Esophagus (tissue), 2 donors: Measurements from ENCODE around the gene KLHL20. TPM values are rescaled to one million over a fixed set of nuclear protein-coding genes. Genes with fewer than 3 reads are reported as not detected.
A peak's percentile ranks its signal among the peaks of the same experiment; 100 is the strongest.
"Not testable (repeated sequence)": the region's sequence is repeated elsewhere in the genome, so short reads cannot be mapped to it uniquely, and the experiment has no call there.

ENCODE experiments used
- H3K27ac ChIP-seq, 2 donors: one replicate each; pipeline ENCODE4 v1.5.1; 2013; ENCODE audit warnings: low read depth in 2 of 2, mild to moderate bottlenecking in 2 of 2, inconsistent platforms in 1 of 2, low read length in 1 of 2, moderate library complexity in 1 of 2
- H3K27me3 ChIP-seq, 2 donors: one replicate each; pipeline ENCODE4 v1.6.1; 2013; ENCODE audit warnings: low read length in 2 of 2, control low read depth in 1 of 2, mild to moderate bottlenecking in 1 of 2; ENCODE audit not compliant: insufficient read depth in 2 of 2, control insufficient read depth in 1 of 2
- H3K36me3 ChIP-seq, 2 donors: one replicate each; pipeline ENCODE4 v1.6.1; 2013; ENCODE audit warnings: low read length in 1 of 2; ENCODE audit not compliant: control insufficient read depth in 2 of 2, insufficient read depth in 2 of 2
- H3K4me1 ChIP-seq, 2 donors: one replicate each; pipeline ENCODE4 v1.6.1; 2013; ENCODE audit warnings: low read length in 1 of 2; ENCODE audit not compliant: control insufficient read depth in 2 of 2, insufficient read depth in 2 of 2
- H3K4me3 ChIP-seq, 2 donors: one replicate each; pipeline ENCODE4 v1.5.1; 2013; ENCODE audit warnings: low read length in 2 of 2, mild to moderate bottlenecking in 2 of 2, low read depth in 1 of 2, moderate library complexity in 1 of 2
- H3K9me3 ChIP-seq, 2 donors: one replicate each; pipeline ENCODE4 v1.6.1; 2013; ENCODE audit warnings: mild to moderate bottlenecking in 2 of 2, low read depth in 1 of 2, low read length in 1 of 2, moderate library complexity in 1 of 2; ENCODE audit not compliant: control insufficient read depth in 2 of 2, insufficient read depth in 1 of 2
- WGBS, 2 donors: extraction: QIAGEN DNeasy Blood & Tissue Kit; methylation state at CpG; one replicate each; pipeline ENCODE4 v1.1.7; 2013; 5-methylcytosine and 5-hydroxymethylcytosine counted together
- polyA plus RNA-seq, 2 donors: library from polyadenylated mRNA; stranded (reverse); fragments of 200-250 nt; gene quantifications; one replicate each; pipeline ENCODE4 v1.2.3, GENCODE V29; 2013
- donor health status: healthy with polysubstance abuse.
- donor health status: Bipolar disorder and iron deficiency.

The KLHL20 gene
- polyA plus RNA-seq, 2 donors: 3.8 to 8.2 TPM

DNA sequence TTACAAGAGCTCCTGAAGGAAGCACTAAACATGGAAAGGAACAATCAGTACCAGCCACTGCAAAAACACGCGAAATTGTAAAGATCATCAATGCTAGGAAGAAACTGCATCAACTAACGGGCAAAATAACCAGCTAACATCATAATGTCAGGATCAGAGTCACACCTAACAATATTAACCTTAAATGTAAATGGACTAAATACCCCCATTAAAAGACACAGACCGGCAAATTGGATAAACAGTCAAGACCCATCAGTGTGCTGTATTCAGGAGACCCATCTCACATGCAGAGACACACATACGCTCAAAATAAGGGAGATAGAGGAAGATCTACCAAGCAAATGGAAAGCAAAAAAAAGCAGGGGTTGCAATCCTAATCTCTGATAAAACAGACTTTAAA is 98.9 kb downstream of the KLHL20 start:
- not testable (repeated sequence) for H3K27me3 ChIP-seq, H3K27ac ChIP-seq, H3K4me1 ChIP-seq, H3K36me3 ChIP-seq, H3K4me3 ChIP-seq, H3K9me3 ChIP-seq
- WGBS, 2 donors: 96 to 99% methylated on average over 5 of the region's 5 CpGs

DNA sequence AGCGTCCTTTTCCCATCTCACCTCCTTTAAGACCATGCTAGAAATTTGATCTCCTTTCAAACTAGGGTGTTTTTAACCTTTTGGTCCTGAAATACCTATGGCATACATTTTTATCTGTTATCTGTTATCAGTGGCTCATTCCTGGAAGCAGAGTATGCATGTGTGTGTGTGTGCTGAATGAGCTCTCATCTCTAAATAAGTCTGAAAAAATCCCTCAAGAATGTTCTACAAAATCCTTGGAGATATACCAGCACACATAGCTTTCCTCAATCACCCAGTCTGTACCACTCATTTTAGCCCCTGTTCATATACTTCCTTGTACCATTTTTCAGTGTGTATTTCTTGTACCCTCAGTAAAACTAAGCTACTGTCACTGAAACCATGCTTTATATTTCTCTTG is 103.7 kb downstream of the KLHL20 start:
- Histone ChIP-seq H3K27me3 (no peaks in the 10 kb centered on the region), H3K27ac (no peak overlapping the region), H3K36me3 (no peaks in the 10 kb centered on the region), H3K4me3 (no peak overlapping the region), H3K4me1 (no peaks in the 10 kb centered on the region), H3K9me3 (no peaks in the 10 kb centered on the region)
- 90 to 92% methylated on average over 1 of the region's 1 CpG for WGBS, 2 donors

DNA sequence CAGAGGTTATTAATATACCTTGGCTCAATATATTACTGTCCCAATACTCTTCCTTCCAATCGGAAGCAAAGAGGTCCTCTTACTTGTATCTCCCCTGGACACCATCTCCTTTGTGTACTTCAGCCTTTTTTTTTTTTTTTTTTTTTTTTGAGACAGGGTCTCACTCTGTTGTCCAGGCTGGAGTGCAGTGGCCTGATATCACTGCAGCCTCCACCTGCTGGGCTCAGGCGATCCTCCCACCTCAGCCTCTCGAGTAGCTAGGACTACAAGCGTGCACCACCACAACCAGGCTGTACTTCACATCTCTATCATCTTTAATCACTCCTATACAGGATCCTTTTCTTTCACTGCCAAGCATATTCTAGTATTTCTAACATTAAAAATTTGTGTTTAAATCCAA is 106.9 kb downstream of the KLHL20 start:
- Histone ChIP-seq H3K27me3 (no peaks in the 10 kb centered on the region), H3K4me3 (no peak overlapping the region), H3K36me3 (no peaks in the 10 kb centered on the region), H3K27ac (no peak overlapping the region), H3K4me1 (no peaks in the 10 kb centered on the region), H3K9me3 (no peaks in the 10 kb centered on the region)
- 96% methylated on average over 4 of the region's 4 CpGs for WGBS, 2 donors

DNA sequence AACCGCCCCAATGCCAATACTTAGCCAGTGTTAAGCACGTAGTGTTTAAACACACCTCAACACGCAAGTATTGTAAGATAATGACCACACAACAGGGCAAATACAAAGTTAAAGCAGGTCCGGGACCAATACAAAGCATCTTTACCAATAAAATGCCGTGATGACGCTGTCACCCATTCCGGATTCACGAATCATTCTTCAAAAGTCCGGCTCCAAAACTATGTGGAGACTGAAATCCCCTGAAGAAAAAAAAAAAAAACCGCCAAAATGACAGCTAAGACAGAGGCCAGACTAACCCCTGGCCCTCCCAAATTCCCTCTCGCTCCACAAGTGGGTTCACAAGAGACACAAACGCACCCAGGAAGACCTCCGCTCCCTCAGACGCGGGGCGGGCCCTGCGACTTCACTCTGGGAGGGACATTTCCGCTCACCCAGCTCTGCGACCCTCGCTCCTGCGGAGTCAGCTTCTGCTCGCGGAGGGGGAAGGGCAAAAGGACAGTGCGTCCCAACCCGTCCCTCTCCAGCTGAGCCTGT is 109.1 kb downstream of the KLHL20 start:
- no peaks in the 10 kb centered on the region for H3K4me1 ChIP-seq
- peak overlapping the region; percentile 89 to 98 for H3K27ac ChIP-seq
- no peaks in the 10 kb centered on the region for H3K9me3 ChIP-seq
- WGBS, 2 donors: 0 to 1% methylated on average over 25 of the region's 25 CpGs
- no peaks in the 10 kb centered on the region for H3K36me3 ChIP-seq
- no peaks in the 10 kb centered on the region for H3K27me3 ChIP-seq
- H3K4me3 ChIP-seq: peak overlapping the region; percentile 71 to 97

DNA sequence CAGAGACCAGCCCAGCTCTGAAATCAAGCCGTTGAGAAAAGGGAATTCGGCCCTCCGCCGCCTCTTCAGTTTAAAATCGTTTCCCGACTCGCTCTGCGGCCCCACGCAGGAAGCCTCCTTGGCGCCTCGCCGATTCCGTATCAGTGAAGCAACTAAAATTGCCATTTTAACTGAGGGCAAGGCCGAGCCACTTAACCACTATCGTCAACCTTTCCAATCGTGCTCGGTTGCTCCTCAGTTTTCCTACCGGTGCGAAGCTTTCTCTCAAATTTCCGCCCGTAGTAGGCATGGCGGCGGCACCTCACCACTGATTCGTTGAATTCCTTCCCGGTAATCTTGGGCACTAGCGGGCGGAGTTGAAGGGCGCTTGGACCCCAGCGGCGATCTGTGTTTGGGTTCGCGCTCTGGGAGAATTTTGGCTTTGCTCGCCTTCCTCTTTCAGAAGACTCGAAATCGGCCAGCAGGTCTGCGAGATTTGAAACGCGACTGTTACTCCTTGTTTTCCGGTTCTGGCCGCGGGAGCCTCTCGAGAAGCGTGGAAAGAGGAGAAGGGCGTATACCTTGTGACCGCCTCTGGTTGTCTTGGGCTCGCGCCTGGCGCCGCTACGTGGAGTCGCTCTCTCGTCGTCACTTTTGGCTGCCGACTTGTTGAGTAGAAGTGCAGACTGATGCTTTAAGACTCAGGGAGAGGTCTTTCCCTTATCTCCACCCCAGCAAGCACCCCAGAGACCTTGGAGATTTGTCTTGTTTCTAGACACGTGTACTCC is 109.7 kb downstream of the KLHL20 start, which contains the start of the genes CENPL and DARS2:
TSS of gene CENPL (minus strand) at position 569 of the 767 bp plus-strand sequence. CDS start 13,584 bp downstream, outside the sequence.
TSS of gene DARS2 (plus strand) at position 359 of the 767 bp plus-strand sequence. CDS start 557 bp downstream, outside the sequence.
- H3K36me3 ChIP-seq: no peaks in the 10 kb centered on the region
- no peaks in the 10 kb centered on the region for H3K27me3 ChIP-seq
- peak within 1 kb of the TSS; percentile 71 to 97 for H3K4me3 ChIP-seq
- no peaks in the 10 kb centered on the region for H3K4me1 ChIP-seq
- WGBS, 2 donors: 0% methylated on average over 55 of the region's 55 CpGs
- H3K9me3 ChIP-seq: no peaks in the 10 kb centered on the region
- peak within 1 kb of the TSS; percentile 89 to 98 for H3K27ac ChIP-seq

DNA sequence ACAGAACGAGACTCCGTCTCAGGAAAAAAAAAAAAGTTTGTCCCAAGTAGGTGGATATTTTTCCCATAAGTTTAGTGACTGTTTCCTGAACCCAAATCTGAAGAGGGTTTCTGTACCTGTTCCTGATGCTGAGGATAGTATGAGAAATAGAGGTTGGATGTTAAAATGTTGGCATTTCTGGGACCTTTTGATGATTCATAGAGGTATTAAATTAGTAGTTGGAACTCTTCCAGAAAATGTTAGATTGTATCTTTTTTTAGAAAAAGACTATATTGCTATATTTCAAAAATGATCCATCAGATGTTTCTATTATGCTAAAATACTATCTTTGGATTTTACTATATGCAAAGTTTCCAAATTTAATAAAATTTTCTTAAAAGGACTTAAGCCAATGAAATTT is 112.8 kb downstream of the KLHL20 start:
- H3K27ac ChIP-seq: no peak overlapping the region
- WGBS, 2 donors: 87 to 89% methylated on average over 2 of the region's 2 CpGs
- no peak overlapping the region for H3K4me3 ChIP-seq
- no peaks in the 10 kb centered on the region for H3K4me1 ChIP-seq
- H3K27me3 ChIP-seq: no peaks in the 10 kb centered on the region
- H3K9me3 ChIP-seq: no peaks in the 10 kb centered on the region
- no peaks in the 10 kb centered on the region for H3K36me3 ChIP-seq

DNA sequence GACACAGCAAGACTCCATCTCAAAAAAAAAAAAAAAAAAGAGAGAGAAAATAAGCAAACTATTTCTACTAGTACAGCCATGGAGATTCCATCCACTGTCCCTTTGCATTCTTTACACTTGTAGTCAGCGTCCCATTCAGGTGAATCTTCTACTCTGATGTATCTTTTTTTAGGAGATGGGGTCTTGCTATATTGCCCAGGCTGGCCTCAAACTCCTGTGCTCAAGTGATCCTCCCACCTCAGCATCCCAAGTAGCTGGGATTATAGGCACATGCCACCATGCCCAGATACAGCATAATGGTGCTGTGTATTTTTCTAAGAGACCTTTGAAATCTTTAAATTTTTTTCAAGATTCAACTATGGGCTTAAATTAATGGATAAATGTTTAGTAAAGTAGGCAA is 118.0 kb downstream of the KLHL20 start:
- WGBS, 2 donors: 95 to 100% methylated on average over 1 of the region's 1 CpG
- Histone ChIP-seq H3K9me3 (no peaks in the 10 kb centered on the region), H3K4me3 (no peak overlapping the region), H3K27me3 (no peaks in the 10 kb centered on the region), H3K36me3 (peaks cover 0 to under 1% of the 10 kb centered on the region in 2 donors), H3K27ac (no peak overlapping the region), H3K4me1 (no peaks in the 10 kb centered on the region)

Other genes starting within 250 kb of the KLHL20 start
- gene PRDX6, start 237.6 kb upstream of the KLHL20 start, polyA plus RNA-seq: 100 to 1,000 TPM; 198 to 221 TPM
- gene SLC9C2, start 111.9 kb upstream of the KLHL20 start, polyA plus RNA-seq: not detected
- not detected for gene TEX50, start 79.6 kb upstream of the KLHL20 start, polyA plus RNA-seq
- gene ANKRD45, start 45.1 kb upstream of the KLHL20 start, polyA plus RNA-seq: not detected
- 1 to 10 TPM; 6.4 to 7.9 TPM for gene DARS2, start 109.7 kb downstream of the KLHL20 start, polyA plus RNA-seq
- gene CENPL, start 109.9 kb downstream of the KLHL20 start, polyA plus RNA-seq: 1 to 10 TPM; 2.1 to 3.2 TPM
- gene GAS5, start 153.0 kb downstream of the KLHL20 start, polyA plus RNA-seq: 100 to 1,000 TPM; 419 to 527 TPM
- 1 to 10 TPM in 1 of 2 donors, under 1 TPM in 1; 0.47 to 1.3 TPM for gene ZBTB37, start 153.4 kb downstream of the KLHL20 start, polyA plus RNA-seq
- gene SERPINC1, start 202.3 kb downstream of the KLHL20 start, polyA plus RNA-seq: under 1 TPM in 1 of 2 donors, not detected in 1; 0.06 TPM